Liver (tissue), 9 donors: ENCODE results near the gene OR10H5. TPM values are rescaled to one million over a fixed set of nuclear protein-coding genes. Genes with fewer than 3 reads are reported as not detected.

Source experiments
- DNase-seq: peaks from one replicate; pipeline ENCODE4 v3.0.0-alpha.2; 2017; ENCODE audit warnings: low spot score
- H3K27ac ChIP-seq, 2 donors: one replicate each; pipeline ENCODE4 v1.7.0; 2013; ENCODE audit warnings: inconsistent platforms in 2 of 2, low read length in 2 of 2, control low read depth in 1 of 2, low read depth in 1 of 2, mild to moderate bottlenecking in 1 of 2
- H3K27me3 ChIP-seq, 4 donors: one replicate each; pipeline versions ENCODE4 v1.6.1 to v1.7.0; 2013; ENCODE audit warnings: low read length in 3 of 4, inconsistent platforms in 1 of 4, mild to moderate bottlenecking in 1 of 4, moderate library complexity in 1 of 4; ENCODE audit not compliant: control insufficient read depth in 4 of 4, insufficient read depth in 4 of 4
- H3K36me3 ChIP-seq, 4 donors: one replicate each; pipeline versions ENCODE4 v1.6.1 to v1.7.0; 2013; ENCODE audit warnings: low read length in 3 of 4, mild to moderate bottlenecking in 3 of 4, low read depth in 1 of 4, moderate library complexity in 1 of 4; ENCODE audit not compliant: control insufficient read depth in 4 of 4, insufficient read depth in 3 of 4
- H3K4me1 ChIP-seq, 4 donors: one replicate each; pipeline versions ENCODE4 v1.6.1 to v1.7.0; 2013; ENCODE audit warnings: low read length in 3 of 4, mild to moderate bottlenecking in 3 of 4, moderate library complexity in 1 of 4; ENCODE audit not compliant: control insufficient read depth in 4 of 4, insufficient read depth in 4 of 4
- H3K4me3 ChIP-seq, 3 donors: one replicate each; pipeline versions ENCODE4 v1.6.1 to v1.7.0; 2013; ENCODE audit warnings: low read length in 3 of 3, control low read depth in 1 of 3, low read depth in 1 of 3, mild to moderate bottlenecking in 1 of 3
- H3K9ac ChIP-seq, 2 donors: one replicate each; pipeline ENCODE4 v1.7.0; 2013; ENCODE audit warnings: low read length in 2 of 2, mild to moderate bottlenecking in 2 of 2, moderate library complexity in 2 of 2, control low read depth in 1 of 2, low read depth in 1 of 2
- H3K9me3 ChIP-seq, 4 donors: one replicate each; pipeline versions ENCODE4 v1.6.1 to v1.7.0; 2013; ENCODE audit warnings: low read length in 3 of 4; ENCODE audit not compliant: control insufficient read depth in 4 of 4
- ATF3 ChIP-seq: IDR thresholded peaks from 2 replicates; pipeline ENCODE4 v1.6.1; 2016; ENCODE audit warnings: antibody characterized with exemption
- CTCF ChIP-seq: fragments of 150-350 bp; IDR thresholded peaks from 2 replicates; pipeline ENCODE4 v1.5.1; 2017; ENCODE audit warnings: improper control_type of control experiment, low read depth, low read length; ENCODE audit not compliant: missing input control
- EGR1 ChIP-seq, 2 donors: IDR thresholded peaks; 2 replicates each; pipeline ENCODE4 v1.6.1; 2016 to 2018; ENCODE audit warnings: antibody characterized with exemption in 2 of 2, low read depth in 2 of 2
- FOXA1 ChIP-seq: IDR thresholded peaks from 2 replicates; pipeline ENCODE4 v1.6.1; 2016; ENCODE audit warnings: antibody characterized with exemption
- FOXA2 ChIP-seq: IDR thresholded peaks from 2 replicates; pipeline ENCODE4 v1.6.1; 2016; ENCODE audit warnings: antibody characterized with exemption
- HNF4A ChIP-seq, 2 donors: conservative IDR thresholded peaks; 2 replicates each; pipeline ENCODE4 v1.6.1; 2016; ENCODE audit warnings: antibody characterized with exemption in 2 of 2, mild to moderate bottlenecking in 2 of 2
- JUND ChIP-seq, 2 donors: IDR thresholded peaks; 2 replicates each; pipeline ENCODE4 v1.6.1; 2016; ENCODE audit warnings: antibody characterized with exemption in 2 of 2
- MAX ChIP-seq: IDR thresholded peaks from 2 replicates; pipeline ENCODE4 v1.6.1; 2016; ENCODE audit warnings: antibody characterized with exemption
- NR2F2 ChIP-seq: IDR thresholded peaks from 2 replicates; pipeline ENCODE4 v1.6.1; 2016; ENCODE audit warnings: antibody characterized with exemption
- RAD21 ChIP-seq, 2 donors: IDR thresholded peaks; 2 replicates each; pipeline ENCODE4 v1.6.1; 2016; ENCODE audit warnings: antibody characterized with exemption in 2 of 2, mild to moderate bottlenecking in 2 of 2
- REST ChIP-seq: IDR thresholded peaks from 2 replicates; pipeline ENCODE4 v1.6.1; 2016; ENCODE audit warnings: antibody characterized with exemption, mild to moderate bottlenecking
- TAF1 ChIP-seq: conservative IDR thresholded peaks from 2 replicates; pipeline ENCODE4 v1.6.1; 2016; ENCODE audit warnings: antibody characterized with exemption, mild to moderate bottlenecking
- YY1 ChIP-seq: IDR thresholded peaks from 2 replicates; pipeline ENCODE4 v1.6.1; 2016; ENCODE audit warnings: antibody characterized with exemption, mild to moderate bottlenecking
- ZBTB33 ChIP-seq: IDR thresholded peaks from 2 replicates; pipeline ENCODE4 v1.6.1; 2016; ENCODE audit warnings: antibody characterized with exemption
- WGBS: extraction: QIAGEN DNeasy Blood & Tissue Kit; methylation state at CpG from one replicate; pipeline ENCODE4 v1.1.7; 2013; 5-methylcytosine and 5-hydroxymethylcytosine counted together
- polyA plus RNA-seq, 2 donors: library from polyadenylated mRNA; stranded (reverse) in 1 of 2; unstranded in 1 of 2; fragments of 200-250 nt in 1 of 2; fragments of >200 nt in 1 of 2; fragmentation: Nextera tagmentation in 1 of 2; extraction: Ambion mirVana in 1 of 2; gene quantifications; one replicate each; pipeline versions ENCODE4 v1.2.1 to v1.2.3, GENCODE V29; 2013 to 2015
- total RNA-seq, 2 donors: library from RNA; depleted of rRNA; stranded (reverse); fragments of >200 nt; gene quantifications; one replicate each; pipeline ENCODE4 v1.2.3, GENCODE V29; 2014
- donor health status: healthy.
- donor health status: healthy.
- donor health status: healthy.
- donor health status: healthy.
- donor health status: healthy.

OR10H5 gene
- total and polyA plus RNA-seq, 4 donors: not detected

- no peak for TF ChIP-seq REST
- TF ChIP-seq NR2F2: no peak
- no peak for TF ChIP-seq FOXA2
Observed at GRCh38 chr19:15776264-15776663, 11.2 kb upstream of the OR10H5 start (continued).

GRCh38 chr19:15776991-15777970 lies 10.2 kb upstream of the OR10H5 start:
- Histone ChIP-seq H3K4me3 (no peak overlapping the region), H3K9ac (no peak overlapping the region), H3K36me3 (no peaks in the 10 kb centered on the region), H3K9me3 (no peaks in the 10 kb centered on the region), H3K27me3 (peaks cover 0 to 3% (median 0%) of the 10 kb centered on the region in 4 donors), H3K4me1 (peaks cover 0 to 11% (median 7%) of the 10 kb centered on the region in 4 donors), H3K27ac (no peak overlapping the region)
- no peak for DNase-seq
- WGBS: 66% methylated on average over 9 of the region's 9 CpGs
- TF ChIP-seq JUND (IDR thresholded peaks at IDR 0.05): no peak
- no peak for TF ChIP-seq MAX
- TF ChIP-seq NR2F2: no peak
- no peak for TF ChIP-seq EGR1 (IDR thresholded peaks at IDR 0.05; ENCODE audit: low read depth in 2 of 2)
- no peak for TF ChIP-seq ZBTB33
- TF ChIP-seq RAD21 (IDR thresholded peaks at IDR 0.05): no peak
- TF ChIP-seq CTCF: no peak
- no peak for TF ChIP-seq FOXA1
- TF ChIP-seq FOXA2: no peak
- no peak for TF ChIP-seq YY1
- TF ChIP-seq REST: no peak
- TF ChIP-seq ATF3: no peak
- TF ChIP-seq HNF4A (conservative IDR thresholded peaks at IDR 0.05): no peak
- TF ChIP-seq TAF1: no peak
